HG03520 (cell line): ENCODE measurements around the gene MTTP.

Experiments used
- ATAC-seq: cut with Tn5 transposase; IDR thresholded peaks from one replicate; pipeline ENCODE4 v1.9.1; 2021; ENCODE audit warnings: mild to moderate bottlenecking, moderate library complexity; ENCODE audit not compliant: unreplicated experiment

Gene MTTP

DNA sequence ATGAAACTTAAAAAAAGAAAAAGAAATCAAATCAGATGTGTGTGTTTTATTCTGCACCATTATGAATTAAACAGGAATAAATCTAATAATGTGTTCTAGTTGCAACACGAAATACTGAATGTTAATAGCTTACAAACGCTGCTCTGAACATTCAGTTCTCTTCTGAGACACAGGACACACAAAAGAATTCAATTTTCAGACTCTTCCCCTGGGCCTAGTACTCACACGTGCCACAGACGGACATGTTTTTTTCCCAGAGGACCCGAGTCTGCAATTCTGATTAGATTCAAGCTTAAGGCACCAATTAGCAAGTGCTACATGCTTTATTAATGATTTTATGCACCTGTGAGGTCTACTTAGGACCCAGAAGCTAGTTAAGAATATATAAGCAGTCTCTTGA lies 62.5 kb downstream of the MTTP start:
- no peak for ATAC-seq

DNA sequence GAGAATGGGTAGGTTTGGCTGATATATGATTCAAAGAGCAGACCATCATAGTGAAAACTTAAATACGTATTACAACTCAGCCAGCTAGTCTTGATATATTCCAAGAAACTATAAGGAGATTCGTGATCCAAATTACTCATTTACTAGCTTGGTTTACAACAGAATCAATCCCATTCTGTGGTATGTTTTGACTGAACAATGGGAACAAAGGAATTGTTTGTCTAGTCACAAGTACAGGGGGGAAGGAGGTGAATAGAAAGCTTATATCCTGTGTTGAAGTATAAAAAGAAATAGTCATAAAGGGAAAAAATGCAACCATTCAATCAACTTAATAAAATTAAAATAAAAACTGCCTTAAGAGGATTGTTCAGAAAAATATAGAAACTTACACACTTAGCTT lies 66.1 kb downstream of the MTTP start:
- no peak for ATAC-seq

DNA sequence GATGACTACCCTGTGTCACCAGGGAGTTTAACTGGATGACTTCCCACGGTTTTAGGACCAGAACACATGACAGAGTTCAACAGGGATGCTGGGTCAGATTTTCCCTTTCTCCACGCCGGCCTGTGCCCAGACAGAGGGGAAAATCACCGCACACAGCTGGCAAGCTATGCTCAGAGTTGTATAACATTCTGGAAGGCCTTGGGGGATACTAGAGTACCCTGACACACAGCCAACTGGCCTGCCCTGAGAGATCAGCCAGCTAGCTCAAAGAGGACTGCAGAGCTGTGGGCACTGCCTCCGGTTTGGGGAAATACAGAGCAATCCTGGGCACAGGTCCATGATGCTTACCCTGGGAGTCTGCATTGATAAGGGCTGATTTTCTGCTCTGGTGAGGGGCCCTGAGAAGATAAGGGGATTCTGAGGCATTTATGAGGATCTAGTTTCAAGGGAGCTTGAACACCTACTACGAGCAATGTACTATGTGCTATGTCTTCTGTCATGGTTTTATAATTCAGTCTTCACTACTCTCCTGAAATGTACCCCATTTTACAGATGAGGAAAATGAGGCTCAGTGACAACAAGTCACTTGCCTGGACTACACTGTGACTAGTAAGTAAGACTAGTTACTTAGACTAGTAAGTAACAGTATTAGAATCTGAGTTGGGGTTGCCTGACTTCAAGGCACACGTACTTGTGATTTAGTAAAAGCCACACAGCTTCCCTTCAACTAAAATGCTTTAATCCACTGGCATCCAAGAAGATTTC lies 68.3 kb downstream of the MTTP start:
- ATAC-seq: no peak

DNA sequence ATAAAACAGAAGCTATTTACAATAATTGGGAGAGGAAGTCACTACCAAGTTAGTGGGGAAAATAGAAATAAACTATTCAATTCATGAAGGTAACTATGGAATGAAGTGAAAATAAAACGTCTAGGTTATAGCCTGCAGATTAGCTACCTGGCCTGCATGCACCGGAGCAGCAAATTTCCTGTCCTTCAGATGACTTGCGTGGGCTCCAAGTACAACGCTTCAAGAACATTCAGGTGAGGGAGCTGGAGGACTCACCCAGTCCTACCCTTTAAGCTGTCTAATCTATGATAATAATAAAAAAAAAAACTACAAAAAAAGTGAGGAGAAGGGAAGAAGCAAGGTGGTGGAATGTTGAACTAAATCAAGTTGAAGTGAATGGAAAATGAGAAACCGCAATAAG lies 69.8 kb downstream of the MTTP start:
- no peak for ATAC-seq

DNA sequence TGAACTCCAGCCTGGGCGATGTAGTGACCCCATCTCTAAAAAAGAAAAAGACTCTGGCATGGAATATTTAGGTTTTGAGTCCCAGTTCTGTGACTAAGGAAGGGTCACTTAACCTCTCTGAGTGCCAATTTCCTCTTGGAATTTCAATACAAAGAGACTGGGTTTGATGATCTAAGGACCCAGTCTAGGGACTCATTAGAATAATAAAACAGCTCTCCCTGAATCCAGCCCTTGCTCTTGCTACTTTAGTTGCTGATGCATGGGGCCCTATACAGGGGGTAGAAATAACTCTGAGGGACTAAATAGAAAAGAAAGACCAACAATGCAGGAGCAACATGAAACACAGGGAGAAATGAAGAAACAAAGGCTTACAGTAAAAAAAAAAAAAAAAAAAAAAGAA lies 70.4 kb downstream of the MTTP start:
- ATAC-seq: no peak

DNA sequence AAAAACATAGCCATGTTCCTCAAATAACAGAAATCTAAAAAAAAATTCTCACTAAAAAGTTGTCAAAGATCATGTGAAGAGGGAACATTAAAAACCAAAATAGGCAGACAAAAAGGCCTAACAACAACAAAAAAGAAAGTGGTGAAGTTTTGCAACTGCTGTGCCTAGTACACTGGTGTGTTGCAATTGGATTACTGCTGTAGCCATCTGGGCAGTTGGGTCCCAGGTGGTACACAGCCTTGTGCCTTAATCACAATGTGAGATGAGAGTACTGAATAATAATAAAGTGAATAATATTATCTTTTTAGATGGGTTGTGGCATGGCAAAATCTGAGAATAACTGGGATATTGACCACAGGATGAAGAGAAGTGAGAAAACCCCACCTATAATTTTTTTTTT lies 71.0 kb downstream of the MTTP start:
- no peak for ATAC-seq

DNA sequence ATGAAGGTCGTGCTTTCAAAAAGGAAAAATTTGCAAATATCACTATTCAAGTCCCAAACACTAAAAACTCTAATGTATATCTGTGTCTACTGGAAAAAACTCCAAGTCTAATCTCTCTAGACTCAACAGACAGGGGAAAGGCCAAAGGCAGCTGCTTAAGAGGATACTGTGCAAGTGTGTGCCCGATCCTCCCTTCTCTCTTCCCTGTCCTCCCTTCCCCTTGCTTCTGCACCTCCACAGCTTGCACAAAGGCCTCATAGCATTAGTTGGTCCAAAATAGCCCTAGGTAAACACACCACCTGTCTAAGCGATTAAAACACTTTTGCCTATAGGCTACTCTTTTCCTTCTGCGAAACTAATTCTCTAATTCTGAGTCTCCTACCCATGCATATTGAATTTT lies 72.4 kb downstream of the MTTP start:
- ATAC-seq: no peak

DNA sequence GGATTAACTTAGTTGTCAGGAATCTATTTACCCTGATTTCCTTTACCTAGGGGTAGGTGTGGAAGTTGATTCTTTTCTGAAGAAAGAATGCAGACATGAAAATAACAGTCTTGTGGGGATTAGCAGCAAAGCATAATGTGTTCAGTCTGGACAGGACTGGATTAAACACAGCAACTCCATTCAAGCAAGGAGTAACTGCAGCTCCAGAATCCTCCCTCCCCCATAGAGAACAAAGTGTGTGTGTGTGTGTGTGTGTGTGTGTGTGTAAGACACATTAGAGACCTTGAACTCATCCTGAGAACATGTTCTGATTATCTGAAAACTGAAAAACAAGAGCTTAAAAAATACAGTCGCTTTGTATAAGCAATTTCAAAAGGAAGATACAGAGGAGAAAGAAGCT lies 73.7 kb downstream of the MTTP start:
- no peak for ATAC-seq

DNA sequence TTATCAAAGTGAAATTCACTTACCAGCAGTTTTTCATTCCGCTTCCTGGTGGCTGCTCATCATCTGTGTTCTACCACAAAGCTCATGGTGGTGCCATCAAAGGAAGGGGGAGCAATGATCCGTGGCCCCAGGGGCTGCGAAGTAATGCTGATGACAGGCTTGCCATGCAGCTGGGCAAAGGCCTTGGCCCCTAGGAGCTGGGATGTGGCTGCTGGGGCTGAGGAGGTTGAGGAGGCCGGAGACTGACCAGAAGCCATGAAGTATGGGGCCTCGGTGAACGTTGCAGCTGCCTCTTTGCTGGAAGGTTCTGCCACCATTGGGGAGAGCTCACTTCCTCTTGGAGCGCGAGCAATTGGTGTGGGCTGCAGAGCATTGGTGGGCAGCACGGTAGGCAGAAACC lies 74.6 kb downstream of the MTTP start:
- no peak for ATAC-seq

DNA sequence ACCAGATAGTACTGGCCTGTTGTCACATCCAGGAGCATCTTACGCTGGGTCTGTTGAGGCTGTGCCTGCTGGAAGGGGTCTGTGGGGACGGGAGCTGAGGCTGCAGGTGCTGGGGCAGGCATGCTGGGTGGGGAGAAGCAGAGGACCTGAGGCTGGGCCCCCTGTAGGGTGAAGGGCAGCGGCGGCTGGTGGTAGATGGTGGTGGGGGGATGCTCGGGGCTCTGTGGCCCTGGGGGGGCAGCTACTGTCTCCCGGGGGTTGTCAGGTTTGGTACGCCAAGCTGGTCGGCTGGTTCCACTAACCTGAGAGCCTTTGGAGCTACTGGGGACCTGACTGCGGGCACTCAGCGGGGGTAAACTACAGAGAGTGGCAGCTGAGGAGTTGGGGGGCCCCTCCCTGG lies 75.2 kb downstream of the MTTP start:
- no peak for ATAC-seq

DNA sequence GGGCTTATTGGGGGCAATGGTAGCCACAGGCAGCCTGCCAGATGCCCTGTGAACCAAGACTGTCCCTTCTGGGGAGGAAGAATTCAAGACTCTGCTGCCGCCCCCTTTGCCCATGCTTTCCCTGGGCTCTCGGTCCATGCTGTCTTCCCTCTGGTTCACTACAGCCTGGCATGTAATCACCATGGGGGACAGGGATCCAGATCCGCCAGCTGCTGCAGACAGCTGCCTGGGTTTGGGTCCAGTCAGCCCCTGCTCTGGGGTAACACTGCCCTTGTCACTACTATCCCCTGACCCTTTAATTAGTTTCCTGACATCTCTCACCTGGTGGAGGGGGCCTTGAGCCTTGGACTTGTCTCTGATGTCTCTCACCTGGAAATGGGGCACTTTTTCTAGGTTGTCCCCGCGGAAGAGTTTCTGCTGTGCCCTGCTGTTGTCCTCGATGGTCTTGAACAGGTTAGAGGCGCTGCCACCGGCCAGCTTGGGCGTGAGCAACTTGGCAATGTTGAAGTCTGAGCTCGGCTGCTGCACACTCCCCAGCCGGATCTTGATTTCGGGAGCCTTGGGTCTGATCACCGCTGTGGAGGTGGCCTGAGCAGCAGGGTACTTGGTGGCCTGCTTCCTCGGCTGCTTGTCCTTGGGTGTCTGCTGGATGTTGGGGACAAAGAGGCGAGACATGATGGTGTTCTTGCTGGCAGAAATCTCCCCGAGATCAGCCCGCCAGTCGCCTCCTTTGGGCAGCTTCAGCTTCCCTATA lies 76.6 kb downstream of the MTTP start:
- no peak for ATAC-seq

DNA sequence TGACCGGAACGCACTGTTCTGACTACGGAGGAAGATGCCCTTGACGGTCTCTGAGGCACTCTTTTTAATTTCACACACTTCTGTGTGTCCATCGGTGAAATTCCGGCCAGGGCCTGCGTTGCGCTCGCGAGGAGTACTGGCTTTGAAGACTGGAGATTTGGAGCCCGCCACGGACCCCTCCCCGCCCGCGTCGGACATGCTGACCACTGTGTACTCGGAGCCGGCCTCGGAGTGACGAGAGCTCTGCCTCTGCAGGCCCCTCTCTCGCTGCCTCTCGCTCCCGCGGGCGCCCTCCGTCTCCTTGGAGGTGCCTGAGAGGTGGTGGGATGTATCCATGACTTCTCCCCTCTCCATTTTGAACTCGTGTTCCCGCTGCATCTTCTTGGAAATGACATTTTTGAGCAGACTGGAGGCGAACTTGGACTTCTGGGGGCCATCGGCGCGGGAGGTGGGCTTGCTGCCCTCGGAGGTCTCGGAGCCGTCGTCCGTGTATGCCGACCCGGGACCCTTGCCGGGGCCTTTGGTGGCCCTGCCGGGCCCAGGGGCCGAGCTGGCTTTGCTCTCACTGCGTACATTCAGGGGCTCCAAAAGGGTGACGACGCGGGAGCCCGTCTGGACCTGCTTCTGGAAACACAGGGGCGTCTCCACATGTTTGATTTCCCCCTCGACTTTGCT lies 77.3 kb downstream of the MTTP start:
- no peak for ATAC-seq

DNA sequence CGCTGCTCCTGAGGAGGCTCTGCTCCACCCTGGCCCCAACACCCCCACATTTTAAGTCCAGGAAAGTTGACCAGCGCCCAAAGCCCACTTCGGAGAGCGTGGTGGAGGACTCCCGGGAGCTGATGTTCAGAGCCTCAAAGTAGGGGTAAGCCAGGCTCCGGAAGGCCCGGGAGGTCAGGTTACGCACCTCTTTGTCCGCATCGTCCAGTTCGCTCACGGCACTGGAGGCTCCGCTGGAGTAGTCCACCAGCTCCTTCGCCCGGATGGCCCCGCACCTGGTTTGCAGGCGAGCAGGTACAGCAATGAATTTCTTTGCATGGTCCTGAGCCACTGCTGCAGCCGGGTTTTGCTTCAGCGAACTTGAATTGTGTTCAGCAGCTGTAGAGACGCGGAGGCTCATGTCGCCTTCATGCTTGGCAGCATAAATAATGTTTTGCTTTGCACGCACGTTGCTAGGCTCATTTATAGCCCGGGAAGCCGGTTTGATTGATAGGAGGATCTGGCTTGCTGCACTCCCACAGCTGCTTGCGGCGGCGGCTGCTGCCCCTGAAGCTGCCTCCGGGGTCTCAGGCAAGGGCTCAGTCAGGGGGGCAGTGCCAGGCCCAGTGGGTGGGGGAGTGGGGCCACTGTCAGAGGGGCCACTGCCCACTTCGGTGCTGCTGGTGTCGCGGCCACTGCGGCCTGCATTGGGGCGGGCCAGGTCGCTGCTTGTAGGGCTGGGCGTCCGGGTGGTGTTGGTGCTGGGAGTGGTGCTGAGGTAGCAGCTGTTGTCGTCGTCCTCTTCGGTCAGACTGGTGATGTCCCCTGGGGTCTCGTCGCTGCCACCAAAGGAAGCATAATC lies 78.2 kb downstream of the MTTP start:
- ATAC-seq: no peak

DNA sequence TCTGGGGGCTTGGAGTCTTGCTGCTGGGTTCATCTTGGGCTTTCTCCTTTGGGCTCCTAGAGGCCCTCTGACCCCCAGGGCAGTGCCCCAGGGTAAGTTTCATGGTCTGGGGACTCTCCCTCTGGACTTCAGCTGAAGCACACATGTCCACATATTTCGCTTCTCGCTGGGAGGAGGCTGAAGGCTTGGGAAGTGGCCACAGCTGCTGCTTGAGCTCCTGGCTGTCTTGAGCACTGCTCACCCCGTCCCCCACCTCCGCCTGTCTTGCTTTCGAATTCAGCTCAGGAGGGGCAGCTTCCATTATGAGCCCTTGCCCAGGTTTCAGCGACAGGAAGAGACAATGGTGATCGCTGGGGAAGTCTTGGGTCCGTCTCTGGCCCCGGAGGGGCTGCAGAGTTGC lies 79.3 kb downstream of the MTTP start:
- ATAC-seq: no peak

DNA sequence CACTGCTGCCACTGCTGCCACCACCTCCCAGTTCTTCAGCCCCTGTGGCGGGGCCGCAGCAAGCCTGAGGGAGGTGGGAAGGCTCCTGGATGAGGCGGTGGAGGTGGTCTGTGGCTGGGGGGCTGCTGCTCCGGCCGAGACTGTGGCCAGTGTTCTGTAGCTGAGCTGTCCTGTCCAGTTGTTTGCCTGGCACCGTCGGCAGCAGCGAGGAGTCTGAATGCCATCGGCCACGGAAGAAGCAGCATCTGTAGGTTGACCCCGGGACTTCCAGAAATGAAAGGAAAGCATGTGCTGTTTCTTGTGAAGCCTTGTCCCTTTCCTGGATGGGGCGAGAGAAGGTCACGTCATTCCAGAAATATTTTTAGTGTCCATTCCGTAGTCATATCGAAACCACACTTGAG lies 79.7 kb downstream of the MTTP start:
- no peak for ATAC-seq

DNA sequence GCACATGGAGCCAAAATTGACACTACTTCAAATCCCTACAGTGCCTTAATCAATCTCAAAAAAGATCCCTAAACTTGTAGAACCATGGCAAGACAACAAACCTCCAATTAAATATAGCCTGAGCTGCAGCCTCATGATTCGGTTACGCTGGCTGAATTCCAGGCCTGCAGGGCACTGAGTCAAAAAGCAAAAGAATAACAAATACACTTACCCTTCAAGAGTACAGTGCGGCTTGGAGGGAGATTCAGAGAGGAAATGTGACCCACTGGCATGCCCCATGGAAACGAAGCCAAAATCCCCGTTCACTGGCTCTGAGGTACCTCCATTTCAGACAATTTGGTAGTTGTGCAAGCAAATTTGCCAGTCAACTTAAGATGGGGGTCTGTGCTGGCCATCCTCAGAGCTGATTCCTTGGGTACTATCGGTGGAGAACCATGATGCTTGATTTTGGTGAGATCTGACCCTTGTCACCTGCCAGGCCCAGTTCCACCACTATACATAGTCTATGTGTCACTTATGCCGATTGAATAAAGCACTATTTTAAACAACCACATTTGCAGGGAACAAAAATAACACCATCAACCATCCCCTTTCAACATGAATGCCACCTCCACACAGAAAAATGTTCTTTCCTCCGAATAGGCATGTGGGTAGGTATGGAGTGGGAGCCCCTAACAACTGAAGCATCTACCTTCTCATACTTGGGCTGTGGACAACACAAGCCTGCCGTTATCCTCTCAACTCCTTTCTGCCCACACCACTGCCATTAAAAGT lies 80.9 kb downstream of the MTTP start:
- no peak for ATAC-seq

DNA sequence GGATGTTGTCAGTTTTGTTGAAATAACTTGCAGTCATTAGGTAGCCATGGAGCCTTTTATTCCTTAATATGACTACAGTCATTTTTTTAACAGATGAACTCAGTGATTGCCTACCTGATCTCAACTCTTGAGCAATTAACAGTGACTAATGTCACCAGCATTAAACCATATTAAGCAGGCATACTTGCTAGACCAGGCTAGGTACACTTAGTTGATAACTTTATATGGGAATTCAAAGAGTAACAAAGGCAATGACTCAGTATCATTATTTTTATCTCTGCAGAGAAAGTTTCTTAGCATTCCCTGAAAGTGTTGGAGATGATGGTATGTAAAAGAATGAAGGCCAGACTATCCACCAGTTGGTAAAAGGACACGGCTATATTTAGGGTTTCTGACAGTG lies 83.2 kb downstream of the MTTP start, which contains the start of gene C4orf54:
TSS of gene C4orf54 (minus strand) at position 31 of the 400 bp plus-strand sequence. CDS start 3,180 bp downstream, outside the sequence.
- ATAC-seq: no peak

DNA sequence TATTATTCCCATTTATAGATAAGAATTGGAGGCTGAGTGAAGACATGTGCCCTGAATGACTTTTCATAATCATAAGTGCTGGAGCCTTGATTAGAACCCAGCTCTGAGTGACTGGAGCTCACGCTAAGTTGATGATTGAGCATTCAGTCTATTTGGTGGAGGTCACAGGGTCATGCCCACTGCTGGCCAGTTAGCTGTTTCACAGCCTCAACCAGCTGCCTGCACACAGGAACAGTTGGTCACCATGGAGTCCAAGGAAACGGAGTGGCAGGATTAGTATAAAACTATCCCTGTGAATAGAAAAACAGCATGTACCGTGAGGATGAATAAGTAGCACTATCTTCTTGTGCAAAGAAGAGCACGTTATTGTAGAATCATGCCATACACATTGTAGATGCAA lies 84.0 kb downstream of the MTTP start:
- no peak for ATAC-seq

DNA sequence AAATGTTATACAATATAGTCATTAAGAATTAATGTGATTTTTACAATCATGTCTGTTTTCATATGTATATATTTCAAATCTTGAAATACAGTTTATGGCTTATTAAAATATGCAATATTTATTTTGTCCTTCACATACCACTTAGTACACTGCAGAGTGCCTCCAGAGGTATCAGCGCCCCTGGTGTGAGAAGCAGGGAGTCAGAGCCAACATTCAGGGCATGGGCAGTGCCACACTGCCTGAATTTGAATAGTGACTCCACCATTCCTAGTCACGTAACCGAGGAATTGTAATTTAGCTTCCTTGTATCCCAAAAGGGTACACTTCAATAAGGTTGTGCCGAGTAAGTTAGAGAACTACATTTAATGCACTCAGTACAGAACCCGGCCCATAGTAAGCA lies 87.3 kb downstream of the MTTP start:
- ATAC-seq: no peak

DNA sequence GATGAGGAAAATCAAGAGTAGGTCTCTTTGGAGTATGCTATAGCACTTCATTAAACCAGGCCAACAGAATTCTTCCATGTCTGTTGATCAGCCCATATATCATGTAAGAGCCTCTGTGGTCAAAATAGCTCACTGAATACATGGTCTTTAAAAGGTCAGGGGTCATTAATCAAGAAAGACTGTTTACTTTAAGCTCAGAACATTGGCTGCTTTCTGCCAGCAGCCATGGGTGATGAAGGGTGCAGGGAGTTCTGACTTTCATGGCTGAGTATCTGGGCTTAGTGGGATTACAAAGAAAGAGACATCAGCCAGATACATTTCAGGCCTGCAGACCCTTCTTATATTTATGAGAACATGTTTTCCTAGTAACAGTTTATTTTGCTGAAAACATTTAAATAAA lies 90.1 kb downstream of the MTTP start:
- no peak for ATAC-seq
